Gastrocnemius medialis (tissue), 4 donors: Measurements from ENCODE around the gene OR6V1. TPM values are rescaled to one million over a fixed set of nuclear protein-coding genes. Genes with fewer than 3 reads are reported as not detected.

Experiments used
- ATAC-seq, 2 donors: fragments of 150-250 bp; one replicate each; pipeline ENCODE4 v1.9.1; 2016
- DNase-seq, 2 donors: peaks; one replicate each; pipeline ENCODE4 v3.0.0-alpha.2; 2019
- H3K27ac ChIP-seq, 4 donors: fragments of 200-600 bp; sonication (generic); 1 replicate in 1 of 4; 2 replicates in 3 of 4; pipeline ENCODE4 v1.5.1; 2016 to 2018; ENCODE audit warnings: mild to moderate bottlenecking in 2 of 4, moderate library complexity in 1 of 4
- H3K27me3 ChIP-seq, 3 donors: fragments of 200-600 bp; sonication (generic) in 2 of 3; 1 replicate in 1 of 3; 2 replicates in 2 of 3; pipeline versions ENCODE4 v1.5.1 to v1.6.0; 2016 to 2019; ENCODE audit warnings: mild to moderate bottlenecking in 1 of 3, moderate library complexity in 1 of 3
- H3K36me3 ChIP-seq, 2 donors: fragments of 200-600 bp; sonication (generic) in 1 of 2; one replicate each; pipeline ENCODE4 v1.5.1; 2017 to 2018
- H3K4me1 ChIP-seq, 2 donors: fragments of 200-600 bp; sonication (generic) in 1 of 2; one replicate each; pipeline ENCODE4 v1.5.1; 2016 to 2017; ENCODE audit warnings: mild to moderate bottlenecking in 2 of 2
- H3K4me3 ChIP-seq, 4 donors: fragments of 200-600 bp; sonication (generic) in 3 of 4; 1 replicate in 1 of 4; 2 replicates in 3 of 4; pipeline ENCODE4 v1.5.1; 2016 to 2019; ENCODE audit warnings: mild to moderate bottlenecking in 2 of 4
- H3K9me3 ChIP-seq, 3 donors: fragments of 200-600 bp; sonication (generic) in 2 of 3; 1 replicate in 1 of 3; 2 replicates in 2 of 3; pipeline ENCODE4 v1.5.1; 2016 to 2019
- POLR2A ChIP-seq, 2 donors: fragments of 450-650 bp; IDR thresholded peaks; one replicate each; pipeline ENCODE4 v1.6.1; 2017; ENCODE audit warnings: antibody characterized with exemption in 2 of 2, mild to moderate bottlenecking in 2 of 2, moderate library complexity in 2 of 2
- in situ Hi-C, 4 donors: fragments of 200-750 bp; cut with MboI; loops; one replicate each; pipeline versions ENCODE4 v1.15.0 to v1.8.0; 2017; ENCODE audit warnings: low sequenced_read_pairs in 4 of 4
- intact Hi-C: fragments of 100-400 bp; cut with DNase I; formaldehyde crosslinking; loops from one replicate; pipeline ENCODE4 v1.15.1; 2023; ENCODE audit warnings: low total_unique reads
- total RNA-seq, 4 donors: library from RNA; depleted of rRNA; stranded (reverse); fragments of >200 nt; gene quantifications; one replicate each; pipeline versions ENCODE4 v1.1.0 to v1.2.3, GENCODE V29; 2016
- TF ChIP-seq, protein P1 (sequence below), 5 experiments: fragments of 450-650 bp in 3 of 5; fragments of 200-600 bp in 2 of 5; sonication (generic) in 2 of 5; IDR thresholded peaks in 4 of 5; conservative IDR thresholded peaks in 1 of 5; 1 replicate in 4 of 5; 2 replicates in 1 of 5; pipeline ENCODE4 v1.5.1; 2016 to 2019; ENCODE audit warnings: antibody characterized with exemption in 5 of 5, mild to moderate bottlenecking in 3 of 5, moderate library complexity in 3 of 5

Gene OR6V1, protein sequence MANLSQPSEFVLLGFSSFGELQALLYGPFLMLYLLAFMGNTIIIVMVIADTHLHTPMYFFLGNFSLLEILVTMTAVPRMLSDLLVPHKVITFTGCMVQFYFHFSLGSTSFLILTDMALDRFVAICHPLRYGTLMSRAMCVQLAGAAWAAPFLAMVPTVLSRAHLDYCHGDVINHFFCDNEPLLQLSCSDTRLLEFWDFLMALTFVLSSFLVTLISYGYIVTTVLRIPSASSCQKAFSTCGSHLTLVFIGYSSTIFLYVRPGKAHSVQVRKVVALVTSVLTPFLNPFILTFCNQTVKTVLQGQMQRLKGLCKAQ
- total RNA-seq = not detected

- in situ Hi-C loops = no loop called here
- Histone ChIP-seq H3K4me3 (no peak within 1 kb of the TSS), H3K27me3 (no peaks in the 10 kb centered on the region), H3K9me3 (no peaks in the 10 kb centered on the region), H3K4me1 (no peaks in the 10 kb centered on the region), H3K36me3 (no peaks in the 10 kb centered on the region), H3K27ac (peak within 1 kb of the TSS; percentile 22 to 67 (median 58))
- no peak for DNase-seq
- intact Hi-C loops = no loop called here
- TF ChIP-seq, protein P1, sequence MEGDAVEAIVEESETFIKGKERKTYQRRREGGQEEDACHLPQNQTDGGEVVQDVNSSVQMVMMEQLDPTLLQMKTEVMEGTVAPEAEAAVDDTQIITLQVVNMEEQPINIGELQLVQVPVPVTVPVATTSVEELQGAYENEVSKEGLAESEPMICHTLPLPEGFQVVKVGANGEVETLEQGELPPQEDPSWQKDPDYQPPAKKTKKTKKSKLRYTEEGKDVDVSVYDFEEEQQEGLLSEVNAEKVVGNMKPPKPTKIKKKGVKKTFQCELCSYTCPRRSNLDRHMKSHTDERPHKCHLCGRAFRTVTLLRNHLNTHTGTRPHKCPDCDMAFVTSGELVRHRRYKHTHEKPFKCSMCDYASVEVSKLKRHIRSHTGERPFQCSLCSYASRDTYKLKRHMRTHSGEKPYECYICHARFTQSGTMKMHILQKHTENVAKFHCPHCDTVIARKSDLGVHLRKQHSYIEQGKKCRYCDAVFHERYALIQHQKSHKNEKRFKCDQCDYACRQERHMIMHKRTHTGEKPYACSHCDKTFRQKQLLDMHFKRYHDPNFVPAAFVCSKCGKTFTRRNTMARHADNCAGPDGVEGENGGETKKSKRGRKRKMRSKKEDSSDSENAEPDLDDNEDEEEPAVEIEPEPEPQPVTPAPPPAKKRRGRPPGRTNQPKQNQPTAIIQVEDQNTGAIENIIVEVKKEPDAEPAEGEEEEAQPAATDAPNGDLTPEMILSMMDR (IDR thresholded peaks at IDR 0.05 in 4 of 5, conservative IDR thresholded peaks at IDR 0.05 in 1 of 5) = no peak
- TF ChIP-seq POLR2A (IDR thresholded peaks at IDR 0.05) = no peak
- ATAC-seq = no peak
Observed at GRCh38 chr7:143052041-143052440, at the start of gene OR6V1. Gene OR6V1 (plus strand): TSS chr7:143052341. CDS start chr7:143052341, 0 bp downstream.

- Histone ChIP-seq H3K27ac (no peak overlapping the region), H3K4me1 (no peaks in the 10 kb centered on the region), H3K9me3 (peaks cover 0 to 3% (median 2%) of the 10 kb centered on the region in 3 donors), H3K4me3 (peak overlapping the region in 1 of 4 donors; percentile 18), H3K27me3 (no peaks in the 10 kb centered on the region), H3K36me3 (no peaks in the 10 kb centered on the region)
- in situ Hi-C loops = loop anchor here in 3 of 4 donors (10.0 to 25.0 kb wide), 4 partner anchors 128 to 434 kb away; partner anchors contain the start of genes EPHA1 (in 1 of the 3), EPHB6 (in 1 of the 3) and TAS2R60 (in 1 of the 3)
- intact Hi-C loops = loop anchor here (5.0 to 10.0 kb wide), 2 partner anchors 151 to 398 kb away; no protein-coding TSS in a partner anchor
- ATAC-seq (no peak), DNase-seq (no peak)
- TF ChIP-seq, protein P1 (IDR thresholded peaks at IDR 0.05 in 4 of 5, conservative IDR thresholded peaks at IDR 0.05 in 1 of 5) = no peak
- no peak for TF ChIP-seq POLR2A (IDR thresholded peaks at IDR 0.05)
Observed at GRCh38 chr7:143002898-143003297, 49.2 kb upstream of the OR6V1 start.

DNA sequence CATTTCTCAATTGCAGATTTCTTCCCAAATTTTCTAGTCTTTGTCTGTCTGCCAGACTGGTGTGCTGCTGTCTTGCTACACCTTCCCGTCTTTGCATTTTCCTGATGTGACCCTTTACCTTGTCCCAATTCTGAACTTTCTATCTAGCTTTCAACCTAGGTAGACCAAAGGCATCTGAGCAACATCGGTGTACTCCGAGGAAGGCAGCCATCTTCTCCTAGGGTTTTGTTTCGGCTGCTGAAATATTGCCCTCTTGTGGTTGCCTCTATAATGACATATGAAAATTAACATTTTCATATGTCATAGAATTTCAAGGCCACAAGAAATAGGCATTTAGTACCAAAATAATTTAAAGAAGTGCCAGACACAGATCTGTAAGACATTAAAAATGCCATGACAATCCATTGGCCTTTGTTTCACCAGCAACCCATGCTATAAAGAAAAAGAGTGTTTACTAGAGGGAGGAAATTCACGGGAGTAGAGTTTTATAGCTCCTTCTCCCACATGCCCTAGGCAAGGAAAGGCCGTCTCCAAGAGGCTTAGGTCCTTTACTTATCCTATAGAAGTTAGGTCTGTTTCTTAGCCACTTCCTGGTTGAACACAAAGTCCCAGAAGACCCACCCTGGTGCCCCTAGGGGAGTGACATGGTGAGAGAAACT lies 48.6 kb upstream of the OR6V1 start:
- in situ Hi-C loops (loop anchor here in 3 of 4 donors (10.0 to 25.0 kb wide), 4 partner anchors 129 to 434 kb away; partner anchors contain the start of genes EPHA1 (in 1 of the 3), EPHB6 (in 1 of the 3) and TAS2R60 (in 1 of the 3)), intact Hi-C loops (loop anchor here (5.0 to 10.0 kb wide), 2 partner anchors 151 to 399 kb away; no protein-coding TSS in a partner anchor)
- TF ChIP-seq, protein P1 (IDR thresholded peaks at IDR 0.05 in 4 of 5, conservative IDR thresholded peaks at IDR 0.05 in 1 of 5) = peak; percentile 49 to 72 (median 56)
- no peak for TF ChIP-seq POLR2A (IDR thresholded peaks at IDR 0.05)
- no peaks in the 10 kb centered on the region for H3K36me3 ChIP-seq
- no peaks in the 10 kb centered on the region for H3K27me3 ChIP-seq
- H3K4me1 ChIP-seq = no peaks in the 10 kb centered on the region
- H3K27ac ChIP-seq = peak overlapping the region in 1 of 4 donors; percentile 7
- H3K4me3 ChIP-seq = peak overlapping the region in 2 of 4 donors; percentile 18 to 23
- peaks cover 0 to 3% (median 2%) of the 10 kb centered on the region in 3 donors for H3K9me3 ChIP-seq
- DNase-seq (no peak), ATAC-seq (peak; percentile 33 to 62)

- Histone ChIP-seq H3K27me3 (no peaks in the 10 kb centered on the region), H3K36me3 (no peaks in the 10 kb centered on the region), H3K4me1 (no peaks in the 10 kb centered on the region), H3K9me3 (peaks cover 0 to 3% (median 2%) of the 10 kb centered on the region in 3 donors), H3K4me3 (no peak overlapping the region), H3K27ac (peak overlapping the region in 3 of 4 donors; percentile 16 to 29 (median 24))
- ATAC-seq (no peak), DNase-seq (no peak)
- in situ Hi-C loops (loop anchor here (5.0 to 25.0 kb wide), 5 partner anchors 131 to 432 kb away; partner anchors contain the start of genes EPHA1 (in 1 of the 4), EPHB6 (in 1 of the 4) and TAS2R60 (in 1 of the 4)), intact Hi-C loops (loop anchor here (10.0 kb wide), 1 partner anchor 401 kb away; no protein-coding TSS in a partner anchor)
- no peak for TF ChIP-seq POLR2A (IDR thresholded peaks at IDR 0.05)
- TF ChIP-seq, protein P1 (IDR thresholded peaks at IDR 0.05 in 4 of 5, conservative IDR thresholded peaks at IDR 0.05 in 1 of 5) = no peak
Observed at GRCh38 chr7:143005632-143006260, 46.4 kb upstream of the OR6V1 start.
